ENCODE data around the gene NUP188.

DNA sequence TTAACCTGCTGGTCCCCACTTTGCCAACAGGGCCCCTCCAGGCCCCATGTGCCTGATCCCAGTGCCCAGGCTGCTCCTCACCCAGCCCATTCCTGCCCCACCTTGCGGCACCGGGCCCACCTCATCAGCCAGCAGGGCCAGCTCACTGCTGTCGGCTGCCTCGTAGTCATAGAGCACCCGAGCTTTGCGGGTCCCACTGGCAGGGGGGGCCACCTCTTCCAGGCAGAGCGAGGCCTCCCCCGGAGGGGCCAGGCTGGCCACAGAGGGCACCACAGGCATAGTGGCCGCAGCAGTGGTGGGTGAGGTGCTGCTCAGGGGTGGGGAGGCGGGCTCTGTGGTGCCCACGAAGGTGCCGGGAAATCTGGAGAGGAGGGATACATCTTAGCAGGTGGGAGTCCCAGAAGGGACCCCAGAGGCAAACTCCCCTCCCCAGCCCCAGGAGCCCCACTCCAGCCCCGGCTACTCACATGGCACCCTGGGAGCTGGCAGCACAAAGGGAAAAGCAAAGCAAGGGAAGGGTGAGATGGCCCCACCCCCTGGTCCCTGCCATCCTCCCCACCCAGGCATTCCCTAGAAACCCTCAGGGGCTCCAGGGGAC, 61.6 kb downstream of the NUP188 start:
- TF ChIP-seq, protein P1, sequence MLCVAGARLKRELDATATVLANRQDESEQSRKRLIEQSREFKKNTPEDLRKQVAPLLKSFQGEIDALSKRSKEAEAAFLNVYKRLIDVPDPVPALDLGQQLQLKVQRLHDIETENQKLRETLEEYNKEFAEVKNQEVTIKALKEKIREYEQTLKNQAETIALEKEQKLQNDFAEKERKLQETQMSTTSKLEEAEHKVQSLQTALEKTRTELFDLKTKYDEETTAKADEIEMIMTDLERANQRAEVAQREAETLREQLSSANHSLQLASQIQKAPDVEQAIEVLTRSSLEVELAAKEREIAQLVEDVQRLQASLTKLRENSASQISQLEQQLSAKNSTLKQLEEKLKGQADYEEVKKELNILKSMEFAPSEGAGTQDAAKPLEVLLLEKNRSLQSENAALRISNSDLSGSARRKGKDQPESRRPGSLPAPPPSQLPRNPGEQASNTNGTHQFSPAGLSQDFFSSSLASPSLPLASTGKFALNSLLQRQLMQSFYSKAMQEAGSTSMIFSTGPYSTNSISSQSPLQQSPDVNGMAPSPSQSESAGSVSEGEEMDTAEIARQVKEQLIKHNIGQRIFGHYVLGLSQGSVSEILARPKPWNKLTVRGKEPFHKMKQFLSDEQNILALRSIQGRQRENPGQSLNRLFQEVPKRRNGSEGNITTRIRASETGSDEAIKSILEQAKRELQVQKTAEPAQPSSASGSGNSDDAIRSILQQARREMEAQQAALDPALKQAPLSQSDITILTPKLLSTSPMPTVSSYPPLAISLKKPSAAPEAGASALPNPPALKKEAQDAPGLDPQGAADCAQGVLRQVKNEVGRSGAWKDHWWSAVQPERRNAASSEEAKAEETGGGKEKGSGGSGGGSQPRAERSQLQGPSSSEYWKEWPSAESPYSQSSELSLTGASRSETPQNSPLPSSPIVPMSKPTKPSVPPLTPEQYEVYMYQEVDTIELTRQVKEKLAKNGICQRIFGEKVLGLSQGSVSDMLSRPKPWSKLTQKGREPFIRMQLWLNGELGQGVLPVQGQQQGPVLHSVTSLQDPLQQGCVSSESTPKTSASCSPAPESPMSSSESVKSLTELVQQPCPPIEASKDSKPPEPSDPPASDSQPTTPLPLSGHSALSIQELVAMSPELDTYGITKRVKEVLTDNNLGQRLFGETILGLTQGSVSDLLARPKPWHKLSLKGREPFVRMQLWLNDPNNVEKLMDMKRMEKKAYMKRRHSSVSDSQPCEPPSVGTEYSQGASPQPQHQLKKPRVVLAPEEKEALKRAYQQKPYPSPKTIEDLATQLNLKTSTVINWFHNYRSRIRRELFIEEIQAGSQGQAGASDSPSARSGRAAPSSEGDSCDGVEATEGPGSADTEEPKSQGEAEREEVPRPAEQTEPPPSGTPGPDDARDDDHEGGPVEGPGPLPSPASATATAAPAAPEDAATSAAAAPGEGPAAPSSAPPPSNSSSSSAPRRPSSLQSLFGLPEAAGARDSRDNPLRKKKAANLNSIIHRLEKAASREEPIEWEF (IDR thresholded peaks at IDR 0.05; ENCODE audit: insufficient replicate concordance, low read depth, low read length): no peak
- TF ChIP-seq POLR2AphosphoS5 (IDR thresholded peaks at IDR 0.05; ENCODE audit: low read length) (no peak), RCOR1 (conservative IDR thresholded peaks at IDR 0.05; ENCODE audit: low read depth, low read length) (no peak), LARP7 (IDR thresholded peaks at IDR 0.05) (no peak), FOS (IDR thresholded peaks at IDR 0.05; ENCODE audit: borderline replicate concordance, extremely low read depth, insufficient read length) (no peak), TBL1XR1 (IDR thresholded peaks at IDR 0.05; ENCODE audit: low read depth, low read length) (no peak), YY1 (IDR thresholded peaks at IDR 0.05; ENCODE audit: low read depth, low read length) (no peak), CEBPB (IDR thresholded peaks at IDR 0.05; ENCODE audit: borderline replicate concordance in 1 of 2, low read depth in 2 of 2, low read length in 2 of 2) (no peak), EED (IDR thresholded peaks at IDR 0.05; ENCODE audit: low read depth) (no peak), ZZZ3 (IDR thresholded peaks at IDR 0.05; ENCODE audit: control insufficient read depth, insufficient read length, low read depth) (no peak)
- TF ChIP-seq, protein P2, sequence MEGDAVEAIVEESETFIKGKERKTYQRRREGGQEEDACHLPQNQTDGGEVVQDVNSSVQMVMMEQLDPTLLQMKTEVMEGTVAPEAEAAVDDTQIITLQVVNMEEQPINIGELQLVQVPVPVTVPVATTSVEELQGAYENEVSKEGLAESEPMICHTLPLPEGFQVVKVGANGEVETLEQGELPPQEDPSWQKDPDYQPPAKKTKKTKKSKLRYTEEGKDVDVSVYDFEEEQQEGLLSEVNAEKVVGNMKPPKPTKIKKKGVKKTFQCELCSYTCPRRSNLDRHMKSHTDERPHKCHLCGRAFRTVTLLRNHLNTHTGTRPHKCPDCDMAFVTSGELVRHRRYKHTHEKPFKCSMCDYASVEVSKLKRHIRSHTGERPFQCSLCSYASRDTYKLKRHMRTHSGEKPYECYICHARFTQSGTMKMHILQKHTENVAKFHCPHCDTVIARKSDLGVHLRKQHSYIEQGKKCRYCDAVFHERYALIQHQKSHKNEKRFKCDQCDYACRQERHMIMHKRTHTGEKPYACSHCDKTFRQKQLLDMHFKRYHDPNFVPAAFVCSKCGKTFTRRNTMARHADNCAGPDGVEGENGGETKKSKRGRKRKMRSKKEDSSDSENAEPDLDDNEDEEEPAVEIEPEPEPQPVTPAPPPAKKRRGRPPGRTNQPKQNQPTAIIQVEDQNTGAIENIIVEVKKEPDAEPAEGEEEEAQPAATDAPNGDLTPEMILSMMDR (IDR thresholded peaks at IDR 0.05 in 2 of 3, conservative IDR thresholded peaks at IDR 0.05 in 1 of 3; ENCODE audit: control insufficient read depth in 2 of 3, extremely low read depth in 1 of 3, insufficient read depth in 1 of 3, low read depth in 3 of 3, low read length in 3 of 3): no peak
- TF ChIP-seq, protein P3, sequence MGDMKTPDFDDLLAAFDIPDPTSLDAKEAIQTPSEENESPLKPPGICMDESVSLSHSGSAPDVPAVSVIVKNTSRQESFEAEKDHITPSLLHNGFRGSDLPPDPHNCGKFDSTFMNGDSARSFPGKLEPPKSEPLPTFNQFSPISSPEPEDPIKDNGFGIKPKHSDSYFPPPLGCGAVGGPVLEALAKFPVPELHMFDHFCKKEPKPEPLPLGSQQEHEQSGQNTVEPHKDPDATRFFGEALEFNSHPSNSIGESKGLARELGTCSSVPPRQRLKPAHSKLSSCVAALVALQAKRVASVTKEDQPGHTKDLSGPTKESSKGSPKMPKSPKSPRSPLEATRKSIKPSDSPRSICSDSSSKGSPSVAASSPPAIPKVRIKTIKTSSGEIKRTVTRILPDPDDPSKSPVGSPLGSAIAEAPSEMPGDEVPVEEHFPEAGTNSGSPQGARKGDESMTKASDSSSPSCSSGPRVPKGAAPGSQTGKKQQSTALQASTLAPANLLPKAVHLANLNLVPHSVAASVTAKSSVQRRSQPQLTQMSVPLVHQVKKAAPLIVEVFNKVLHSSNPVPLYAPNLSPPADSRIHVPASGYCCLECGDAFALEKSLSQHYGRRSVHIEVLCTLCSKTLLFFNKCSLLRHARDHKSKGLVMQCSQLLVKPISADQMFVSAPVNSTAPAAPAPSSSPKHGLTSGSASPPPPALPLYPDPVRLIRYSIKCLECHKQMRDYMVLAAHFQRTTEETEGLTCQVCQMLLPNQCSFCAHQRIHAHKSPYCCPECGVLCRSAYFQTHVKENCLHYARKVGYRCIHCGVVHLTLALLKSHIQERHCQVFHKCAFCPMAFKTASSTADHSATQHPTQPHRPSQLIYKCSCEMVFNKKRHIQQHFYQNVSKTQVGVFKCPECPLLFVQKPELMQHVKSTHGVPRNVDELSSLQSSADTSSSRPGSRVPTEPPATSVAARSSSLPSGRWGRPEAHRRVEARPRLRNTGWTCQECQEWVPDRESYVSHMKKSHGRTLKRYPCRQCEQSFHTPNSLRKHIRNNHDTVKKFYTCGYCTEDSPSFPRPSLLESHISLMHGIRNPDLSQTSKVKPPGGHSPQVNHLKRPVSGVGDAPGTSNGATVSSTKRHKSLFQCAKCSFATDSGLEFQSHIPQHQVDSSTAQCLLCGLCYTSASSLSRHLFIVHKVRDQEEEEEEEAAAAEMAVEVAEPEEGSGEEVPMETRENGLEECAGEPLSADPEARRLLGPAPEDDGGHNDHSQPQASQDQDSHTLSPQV (IDR thresholded peaks at IDR 0.05): no peak

All from GM12878 (cell line).